Airway epithelial cell (primary cell): ENCODE data around the gene TMEM30B. TPM values are rescaled to one million over a fixed set of nuclear protein-coding genes. Genes with fewer than 3 reads are reported as not detected.

Experiments used
- total RNA-seq: library from RNA; depleted of rRNA; stranded (reverse); fragments of >200 nt; gene quantifications from 2 replicates; pipeline ENCODE4 v1.2.3, GENCODE V29; 2015

TMEM30B gene, protein sequence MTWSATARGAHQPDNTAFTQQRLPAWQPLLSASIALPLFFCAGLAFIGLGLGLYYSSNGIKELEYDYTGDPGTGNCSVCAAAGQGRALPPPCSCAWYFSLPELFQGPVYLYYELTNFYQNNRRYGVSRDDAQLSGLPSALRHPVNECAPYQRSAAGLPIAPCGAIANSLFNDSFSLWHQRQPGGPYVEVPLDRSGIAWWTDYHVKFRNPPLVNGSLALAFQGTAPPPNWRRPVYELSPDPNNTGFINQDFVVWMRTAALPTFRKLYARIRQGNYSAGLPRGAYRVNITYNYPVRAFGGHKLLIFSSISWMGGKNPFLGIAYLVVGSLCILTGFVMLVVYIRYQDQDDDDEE
- total RNA-seq: 24.6 and 40.1 TPM in 2 replicates

DNA sequence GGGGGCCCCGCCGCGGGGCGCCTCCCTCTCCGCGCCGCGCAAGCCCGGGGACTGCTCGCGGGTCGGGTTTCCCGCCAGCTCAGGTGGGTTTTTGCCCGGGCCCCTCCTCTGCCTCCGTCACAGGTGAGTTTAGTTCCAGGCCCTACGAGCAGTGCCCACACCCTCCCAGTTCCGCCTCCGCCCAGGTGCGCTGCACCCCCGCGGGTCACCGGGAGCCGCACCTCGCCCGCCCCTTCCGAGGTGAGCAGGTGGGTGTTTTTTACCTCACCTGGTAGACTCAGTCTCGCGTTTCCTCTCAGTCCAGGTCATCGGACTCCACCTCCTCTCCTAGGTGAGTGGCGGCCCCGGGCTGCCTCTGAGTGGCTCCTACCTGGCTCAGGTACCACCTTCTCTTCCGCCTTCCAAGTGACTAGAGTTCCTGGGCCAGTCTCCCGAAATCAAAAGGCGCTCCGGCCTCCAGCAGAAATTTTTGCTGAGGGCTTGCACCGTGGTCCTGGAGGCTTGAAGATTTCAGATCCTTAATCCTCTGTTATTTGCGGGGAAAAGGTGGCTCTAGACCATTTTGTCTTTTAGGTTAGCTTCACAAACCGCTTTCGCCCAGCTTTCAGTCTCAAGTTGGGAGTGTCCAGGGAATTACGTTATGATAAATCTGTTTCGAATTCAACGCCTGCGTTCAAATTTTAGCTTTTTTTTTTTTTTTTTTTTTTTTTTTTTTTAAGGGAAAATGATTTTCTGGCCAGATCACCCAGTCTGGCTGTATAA lies at the start of gene TMEM30B:
Gene TMEM30B, minus strand, starts transcription at position 153 of the 762 bp plus-strand sequence. CDS start 191 bp downstream, outside the sequence.

DNA sequence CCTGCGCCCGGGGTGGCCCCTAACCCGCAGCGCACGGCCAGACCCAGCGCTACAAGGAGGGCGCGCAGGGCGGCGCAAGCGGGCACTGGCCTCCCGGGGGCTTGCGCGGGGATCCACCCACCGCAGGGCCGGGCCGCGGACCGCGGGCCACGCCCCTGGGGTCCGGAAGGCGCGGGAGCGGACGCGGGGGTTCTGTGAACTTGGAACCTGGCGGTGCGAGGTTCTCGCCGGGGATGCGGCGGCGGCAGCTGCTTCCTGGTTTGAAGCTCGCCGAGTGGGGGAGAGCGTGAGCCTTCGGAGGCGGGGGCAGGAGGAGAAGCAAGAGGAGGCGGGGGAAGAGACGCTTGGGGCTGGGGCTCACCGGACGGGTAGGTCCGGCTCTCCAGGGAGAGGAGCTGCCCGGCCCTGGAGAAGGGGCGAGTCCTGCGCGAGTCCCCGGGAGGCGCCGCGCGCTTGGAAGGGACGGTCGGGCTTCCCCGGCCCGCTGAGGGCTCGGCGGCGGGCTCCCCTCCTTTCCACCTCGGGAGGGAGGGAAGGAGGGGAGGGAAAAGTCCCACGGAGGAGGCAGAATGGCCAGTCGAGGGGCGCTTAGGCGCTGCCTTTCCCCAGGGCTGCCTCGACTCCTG lies 40.4 kb upstream of the TMEM30B start, which contains the start of gene PRKCH:
Gene PRKCH, plus strand, starts transcription at position 195 of the 626 bp plus-strand sequence. CDS start 523 bp downstream, outside the sequence.

Other genes with a start within 250 kb of the TMEM30B start
- 39.2 and 77.3 TPM in 2 replicates for gene PRKCH, start 40.2 kb upstream of the TMEM30B start, total RNA-seq